Dendritic cell treated with granulocyte-macrophage colony-stimulating factor and Interleukin-4, amounts not matched to agents 40 ng/mL and 50 ng/mL, for 4 days (primary cell): ENCODE data around the gene PIP5KL1.

ENCODE experiments used
- H3K27ac Mint-ChIP-seq: one replicate; pipeline ENCODE4 v1.8.0; 2022; ENCODE audit warnings: mild to moderate bottlenecking, mixed read lengths
- H3K27me3 Mint-ChIP-seq: one replicate; pipeline ENCODE4 v1.8.0; 2022; ENCODE audit warnings: mild to moderate bottlenecking, mixed read lengths
- H3K36me3 Mint-ChIP-seq: one replicate; pipeline ENCODE4 v1.8.0; 2022; ENCODE audit warnings: low read depth, mixed read lengths
- H3K4me1 Mint-ChIP-seq: one replicate; pipeline ENCODE4 v1.8.0; 2022; ENCODE audit warnings: low read depth, mixed read lengths
- H3K4me3 Mint-ChIP-seq: one replicate; pipeline ENCODE4 v1.8.0; 2022; ENCODE audit warnings: mild to moderate bottlenecking, moderate library complexity, mixed read lengths
- H3K9me3 Mint-ChIP-seq: one replicate; pipeline ENCODE4 v1.8.0; 2022; ENCODE audit warnings: mixed read lengths
- intact Hi-C: fragments of 100-400 bp; cut with micrococcal nuclease; formaldehyde crosslinking; loops from one replicate; pipeline ENCODE4 v1.15.0; 2022

Gene PIP5KL1

GRCh38 chr9:127937388-127938297 lies 7.1 kb upstream of the PIP5KL1 start, which contains the start of gene DPM2:
DPM2 (minus strand) TSS chr9:127937854; CDS start chr9:127937820, 34 bp downstream.
- H3K27me3 Mint-ChIP-seq: peaks cover 5% of the 10 kb centered on the region
- H3K4me3 Mint-ChIP-seq: peak within 1 kb of the TSS; percentile 99
- H3K27ac Mint-ChIP-seq: peak within 1 kb of the TSS; percentile 87
- peaks cover 50% of the 10 kb centered on the region for H3K36me3 Mint-ChIP-seq
- peaks cover 55% of the 10 kb centered on the region for H3K4me1 Mint-ChIP-seq
- intact Hi-C loops: no loop called here
- H3K9me3 Mint-ChIP-seq: no peaks in the 10 kb centered on the region

- Mint-ChIP-seq H3K9me3 (no peaks in the 10 kb centered on the region), H3K27ac (peak overlapping the region; percentile 87), H3K4me1 (peaks cover 49% of the 10 kb centered on the region), H3K36me3 (peaks cover 50% of the 10 kb centered on the region), H3K4me3 (peak overlapping the region; percentile 99), H3K27me3 (peaks cover 5% of the 10 kb centered on the region)
- intact Hi-C loops: no loop called here
Measured at GRCh38 chr9:127937056-127937387, 6.4 kb upstream of the PIP5KL1 start.

GRCh38 chr9:127936347-127936852 lies 5.8 kb upstream of the PIP5KL1 start:
- intact Hi-C loops: no loop called here
- H3K27me3 Mint-ChIP-seq: peaks cover 8% of the 10 kb centered on the region
- no peaks in the 10 kb centered on the region for H3K9me3 Mint-ChIP-seq
- peak overlapping the region; percentile 99 for H3K4me3 Mint-ChIP-seq
- H3K4me1 Mint-ChIP-seq: peaks cover 48% of the 10 kb centered on the region
- H3K36me3 Mint-ChIP-seq: peaks cover 50% of the 10 kb centered on the region
- peak overlapping the region; percentile 46 for H3K27ac Mint-ChIP-seq

GRCh38 chr9:127935765-127936221 lies 5.2 kb upstream of the PIP5KL1 start:
- H3K36me3 Mint-ChIP-seq: peaks cover 50% of the 10 kb centered on the region
- peak overlapping the region; percentile 46 for H3K27ac Mint-ChIP-seq
- H3K27me3 Mint-ChIP-seq: peaks cover 14% of the 10 kb centered on the region
- H3K4me1 Mint-ChIP-seq: peaks cover 54% of the 10 kb centered on the region
- H3K4me3 Mint-ChIP-seq: peak overlapping the region; percentile 56
- no peaks in the 10 kb centered on the region for H3K9me3 Mint-ChIP-seq
- intact Hi-C loops: no loop called here

GRCh38 chr9:127934986-127935385 lies 4.4 kb upstream of the PIP5KL1 start:
- peaks cover 58% of the 10 kb centered on the region for H3K4me1 Mint-ChIP-seq
- H3K9me3 Mint-ChIP-seq: no peaks in the 10 kb centered on the region
- no peak overlapping the region for H3K4me3 Mint-ChIP-seq
- intact Hi-C loops: no loop called here
- H3K27me3 Mint-ChIP-seq: peaks cover 21% of the 10 kb centered on the region
- H3K27ac Mint-ChIP-seq: peak overlapping the region; percentile 9
- peaks cover 50% of the 10 kb centered on the region for H3K36me3 Mint-ChIP-seq

GRCh38 chr9:127934248-127934647 lies 3.7 kb upstream of the PIP5KL1 start:
- intact Hi-C loops: no loop called here
- Mint-ChIP-seq H3K9me3 (no peaks in the 10 kb centered on the region), H3K4me1 (peaks cover 66% of the 10 kb centered on the region), H3K4me3 (no peak overlapping the region), H3K27ac (no peak overlapping the region), H3K36me3 (peaks cover 50% of the 10 kb centered on the region), H3K27me3 (peaks cover 29% of the 10 kb centered on the region)

- H3K27ac Mint-ChIP-seq: no peak overlapping the region
- intact Hi-C loops: no loop called here
- no peaks in the 10 kb centered on the region for H3K9me3 Mint-ChIP-seq
- peaks cover 72% of the 10 kb centered on the region for H3K4me1 Mint-ChIP-seq
- H3K27me3 Mint-ChIP-seq: peaks cover 55% of the 10 kb centered on the region
- peak overlapping the region; percentile 66 for H3K4me3 Mint-ChIP-seq
- peaks cover 37% of the 10 kb centered on the region for H3K36me3 Mint-ChIP-seq
Measured at GRCh38 chr9:127931092-127931881, 710 bp upstream of the PIP5KL1 start.

- Mint-ChIP-seq H3K4me1 (peaks cover 62% of the 10 kb centered on the region), H3K27ac (no peak overlapping the region), H3K27me3 (peaks cover 72% of the 10 kb centered on the region), H3K36me3 (peaks cover 20% of the 10 kb centered on the region), H3K4me3 (no peak overlapping the region), H3K9me3 (no peaks in the 10 kb centered on the region)
- intact Hi-C loops: no loop called here
Measured at GRCh38 chr9:127929625-127929979, 975 bp downstream of the PIP5KL1 start.

- no peak overlapping the region for H3K4me3 Mint-ChIP-seq
- H3K36me3 Mint-ChIP-seq: peaks cover 14% of the 10 kb centered on the region
- no peaks in the 10 kb centered on the region for H3K9me3 Mint-ChIP-seq
- intact Hi-C loops: no loop called here
- H3K4me1 Mint-ChIP-seq: peaks cover 56% of the 10 kb centered on the region
- H3K27ac Mint-ChIP-seq: no peak overlapping the region
- H3K27me3 Mint-ChIP-seq: peaks cover 77% of the 10 kb centered on the region
Measured at GRCh38 chr9:127928676-127929624, 1.6 kb downstream of the PIP5KL1 start.

- peak overlapping the region; percentile 37 for H3K4me3 Mint-ChIP-seq
- intact Hi-C loops: no loop called here
Measured at GRCh38 chr9:127927988-127928675, 2.4 kb downstream of the PIP5KL1 start.

GRCh38 chr9:127927201-127927987 lies 3.2 kb downstream of the PIP5KL1 start:
- no peaks in the 10 kb centered on the region for H3K9me3 Mint-ChIP-seq
- peaks cover 86% of the 10 kb centered on the region for H3K27me3 Mint-ChIP-seq
- H3K4me1 Mint-ChIP-seq: peaks cover 49% of the 10 kb centered on the region
- peak overlapping the region; percentile 37 for H3K4me3 Mint-ChIP-seq
- H3K27ac Mint-ChIP-seq: peak overlapping the region; percentile 59
- intact Hi-C loops: no loop called here
- no peaks in the 10 kb centered on the region for H3K36me3 Mint-ChIP-seq

More at GRCh38 chr9:127927988-127928675, 2.4 kb downstream of the PIP5KL1 start:
- H3K4me1 Mint-ChIP-seq: peaks cover 53% of the 10 kb centered on the region
- peaks cover 85% of the 10 kb centered on the region for H3K27me3 Mint-ChIP-seq
- no peaks in the 10 kb centered on the region for H3K9me3 Mint-ChIP-seq
- no peak overlapping the region for H3K27ac Mint-ChIP-seq
- peaks cover 6% of the 10 kb centered on the region for H3K36me3 Mint-ChIP-seq

GRCh38 chr9:127926906-127927200 lies 3.7 kb downstream of the PIP5KL1 start:
- H3K36me3 Mint-ChIP-seq: no peaks in the 10 kb centered on the region
- peak overlapping the region; percentile 35 for H3K4me3 Mint-ChIP-seq
- peaks cover 53% of the 10 kb centered on the region for H3K4me1 Mint-ChIP-seq
- peak overlapping the region; percentile 59 for H3K27ac Mint-ChIP-seq
- intact Hi-C loops: no loop called here
- peaks cover 91% of the 10 kb centered on the region for H3K27me3 Mint-ChIP-seq
- no peaks in the 10 kb centered on the region for H3K9me3 Mint-ChIP-seq
